Kidney epithelial cell (primary cell): ENCODE measurements around the gene TP53RK. TPM values are rescaled to one million over a fixed set of nuclear protein-coding genes. Genes with fewer than 3 reads are reported as not detected.

Source experiments
- DNase-seq: peaks from one replicate; pipeline ENCODE4 v3.0.0-alpha.2; 2010; ENCODE audit warnings: low read depth
- H3K27me3 ChIP-seq: 2 replicates; pipeline ENCODE4 v1.6.0; 2011; ENCODE audit warnings: low read length; ENCODE audit not compliant: control insufficient read depth, insufficient read depth
- H3K36me3 ChIP-seq: 2 replicates; pipeline ENCODE4 v1.5.1; 2011; ENCODE audit warnings: low read length; ENCODE audit not compliant: control insufficient read depth, insufficient read depth
- H3K4me3 ChIP-seq: 2 replicates; pipeline ENCODE4 v1.5.1; 2011; ENCODE audit warnings: low read depth, mild to moderate bottlenecking, control low read depth, low read length
- CTCF ChIP-seq: IDR thresholded peaks from 2 replicates; pipeline ENCODE4 v1.5.1; 2011; ENCODE audit warnings: mild to moderate bottlenecking, moderate library complexity, low read length, control low read depth, inconsistent platforms; ENCODE audit not compliant: insufficient read depth, poor library complexity, severe bottlenecking
- total RNA-seq: library from RNA; depleted of rRNA; stranded (reverse); fragments of >200 nt; gene quantifications from 2 replicates; pipeline ENCODE4 v1.2.3, GENCODE V29; 2015

TP53RK gene
- total RNA-seq, 1 donor from 2014 or later: 20.5 TPM

- no peak for TF ChIP-seq CTCF
- Histone ChIP-seq H3K36me3 (no peaks in the 10 kb centered on the region), H3K4me3 (no peak overlapping the region), H3K27me3 (no peaks in the 10 kb centered on the region)
- no peak for DNase-seq
Observed at GRCh38 chr20:46639587-46639986, 49.7 kb downstream of the TP53RK start.

GRCh38 chr20:46638898-46639274 lies 50.4 kb downstream of the TP53RK start:
- DNase-seq: no peak
- TF ChIP-seq CTCF: no peak
- Histone ChIP-seq H3K36me3 (no peaks in the 10 kb centered on the region), H3K4me3 (no peak overlapping the region), H3K27me3 (no peaks in the 10 kb centered on the region)

GRCh38 chr20:46638134-46638897 lies 50.9 kb downstream of the TP53RK start:
- Histone ChIP-seq H3K4me3 (no peak overlapping the region), H3K36me3 (no peaks in the 10 kb centered on the region), H3K27me3 (no peaks in the 10 kb centered on the region)
- TF ChIP-seq CTCF: no peak
- no peak for DNase-seq

GRCh38 chr20:46637427-46638133 lies 51.7 kb downstream of the TP53RK start:
- no peak for DNase-seq
- no peaks in the 10 kb centered on the region for H3K36me3 ChIP-seq
- H3K27me3 ChIP-seq: no peaks in the 10 kb centered on the region
- H3K4me3 ChIP-seq: no peak overlapping the region
- no peak for TF ChIP-seq CTCF

GRCh38 chr20:46637020-46637419 lies 52.2 kb downstream of the TP53RK start:
- no peak for TF ChIP-seq CTCF
- H3K27me3 ChIP-seq: no peaks in the 10 kb centered on the region
- H3K4me3 ChIP-seq: no peak overlapping the region
- H3K36me3 ChIP-seq: no peaks in the 10 kb centered on the region
- no peak for DNase-seq

GRCh38 chr20:46636514-46636913 lies 52.7 kb downstream of the TP53RK start:
- H3K4me3 ChIP-seq: no peak overlapping the region
- TF ChIP-seq CTCF: no peak
- no peak for DNase-seq
- H3K36me3 ChIP-seq: no peaks in the 10 kb centered on the region
- no peaks in the 10 kb centered on the region for H3K27me3 ChIP-seq
